GM18873 (cell line): ENCODE measurements around the gene LACC1.

Source experiments
- ATAC-seq: cut with Tn5 transposase; IDR thresholded peaks from one replicate; pipeline ENCODE4 v1.9.1; 2021; ENCODE audit warnings: mild to moderate bottlenecking, moderate library complexity, moderate number of reproducible peaks; ENCODE audit not compliant: unreplicated experiment, low FRiP score

LACC1 gene

DNA sequence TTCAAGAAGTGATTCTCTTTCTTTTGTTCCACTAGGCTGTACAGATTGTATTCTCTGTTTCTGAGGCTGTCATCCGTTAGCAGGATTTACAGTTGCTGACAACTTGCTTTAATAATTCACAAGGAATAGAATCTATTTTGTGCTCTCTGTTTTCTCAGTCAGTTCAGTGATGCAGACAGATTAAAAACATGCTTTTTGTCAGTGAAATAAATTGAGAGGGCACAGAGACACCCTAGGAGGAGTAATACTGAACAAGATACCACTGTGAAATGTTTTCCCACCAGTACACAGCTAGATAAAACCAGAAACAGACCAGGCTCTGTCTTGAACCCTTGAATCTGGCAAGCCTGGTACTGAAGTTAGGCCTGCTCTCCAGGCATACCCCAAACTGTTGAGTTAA is 58.7 kb downstream of the LACC1 start:
- ATAC-seq: no peak

DNA sequence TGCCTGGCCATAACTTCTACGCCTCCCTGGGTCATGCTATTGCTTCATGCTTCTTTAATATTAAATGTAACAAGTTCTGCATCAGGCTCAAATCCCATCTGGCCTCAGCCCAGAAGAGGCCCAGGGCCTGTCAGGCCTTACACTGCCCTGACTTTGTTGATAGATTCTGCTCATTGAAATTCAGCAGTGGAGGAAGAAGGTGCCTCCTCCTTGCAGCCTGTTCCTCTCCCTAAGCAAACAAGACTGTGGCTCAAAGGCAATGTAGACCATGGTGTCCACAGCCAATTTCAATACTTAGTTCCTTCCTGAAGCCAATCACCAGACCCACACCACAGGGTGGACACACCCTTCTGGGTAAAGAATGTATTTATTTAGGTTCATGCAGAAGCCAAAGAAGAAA is 59.4 kb downstream of the LACC1 start:
- no peak for ATAC-seq

GRCh38 chr13:43942286-43942685 is 62.6 kb downstream of the LACC1 start:
- no peak for ATAC-seq
